ENCODE results near the gene SSR2.
A peak's percentile ranks its signal among the peaks of the same experiment; 100 is the strongest.

Gene SSR2

DNA sequence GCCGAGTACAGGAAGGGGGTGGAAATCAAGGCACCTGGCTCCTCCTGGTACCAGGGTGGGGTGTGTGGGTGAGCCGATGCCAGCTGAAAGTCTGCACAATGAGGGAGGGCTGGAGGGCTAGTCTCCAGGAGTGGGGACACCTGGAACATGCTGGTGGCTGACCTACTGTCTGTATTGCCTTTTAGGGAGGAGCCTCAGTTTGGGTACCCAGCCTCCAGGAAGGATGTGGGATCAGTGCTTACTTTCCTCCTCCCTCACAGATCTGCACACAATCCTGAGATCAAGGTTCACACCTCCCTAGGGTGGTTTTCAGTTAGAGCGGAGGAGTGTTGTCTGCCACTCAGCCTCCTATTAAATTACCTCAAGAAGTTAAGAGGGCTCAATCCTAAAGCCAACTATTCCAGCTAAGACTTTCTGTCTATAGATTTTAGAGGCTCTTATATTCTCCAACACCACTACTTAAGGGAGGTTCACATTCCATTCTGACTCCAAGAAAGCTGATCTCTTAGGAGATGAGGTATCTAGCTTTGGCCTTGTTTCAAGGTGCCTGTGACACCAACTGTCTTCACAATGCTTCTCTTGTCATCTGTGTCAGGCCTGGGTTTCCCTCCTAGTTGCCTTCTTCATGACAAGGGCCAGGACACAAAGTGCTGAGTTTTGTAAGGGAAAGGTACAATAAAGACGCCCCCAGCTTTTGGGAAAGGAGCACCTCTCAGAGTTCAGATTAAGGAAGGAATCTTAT lies 15.7 kb downstream of the SSR2 start:
- peaks cover 20% of the 10 kb centered on the region for H3K36me3 ChIP-seq (ENCODE audit: control insufficient read depth, insufficient read depth, low read length, severe bottlenecking)
- no peaks in the 10 kb centered on the region for H3K9me3 ChIP-seq (ENCODE audit: control insufficient read depth, low read length)
- H3K4me1 ChIP-seq (ENCODE audit: control insufficient read depth, insufficient read depth, low read length): peaks cover 19% of the 10 kb centered on the region
- no peaks in the 10 kb centered on the region for H3K27me3 ChIP-seq (replicated peaks; ENCODE audit: control insufficient read depth, insufficient read depth, low read length)
- DNase-seq (ENCODE audit: low read depth): no peak
- no peak overlapping the region for H3K4me3 ChIP-seq (ENCODE audit: low read length)
- H3K9ac ChIP-seq (ENCODE audit: low read length): no peak overlapping the region

DNA sequence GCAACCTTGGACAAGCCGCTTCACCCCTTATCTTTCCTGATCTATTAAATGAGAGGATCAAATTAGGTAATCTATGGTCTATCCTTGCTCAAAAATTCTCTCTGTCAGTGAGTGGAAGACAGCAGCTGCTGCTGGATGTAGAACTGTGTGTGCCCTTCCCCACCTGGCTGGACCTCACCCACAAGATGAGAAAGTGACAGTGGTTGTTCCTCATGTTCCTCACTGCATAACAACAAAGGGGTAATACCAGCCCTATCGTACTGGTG lies 16.9 kb downstream of the SSR2 start:
- DNase-seq (ENCODE audit: low read depth): no peak

DNA sequence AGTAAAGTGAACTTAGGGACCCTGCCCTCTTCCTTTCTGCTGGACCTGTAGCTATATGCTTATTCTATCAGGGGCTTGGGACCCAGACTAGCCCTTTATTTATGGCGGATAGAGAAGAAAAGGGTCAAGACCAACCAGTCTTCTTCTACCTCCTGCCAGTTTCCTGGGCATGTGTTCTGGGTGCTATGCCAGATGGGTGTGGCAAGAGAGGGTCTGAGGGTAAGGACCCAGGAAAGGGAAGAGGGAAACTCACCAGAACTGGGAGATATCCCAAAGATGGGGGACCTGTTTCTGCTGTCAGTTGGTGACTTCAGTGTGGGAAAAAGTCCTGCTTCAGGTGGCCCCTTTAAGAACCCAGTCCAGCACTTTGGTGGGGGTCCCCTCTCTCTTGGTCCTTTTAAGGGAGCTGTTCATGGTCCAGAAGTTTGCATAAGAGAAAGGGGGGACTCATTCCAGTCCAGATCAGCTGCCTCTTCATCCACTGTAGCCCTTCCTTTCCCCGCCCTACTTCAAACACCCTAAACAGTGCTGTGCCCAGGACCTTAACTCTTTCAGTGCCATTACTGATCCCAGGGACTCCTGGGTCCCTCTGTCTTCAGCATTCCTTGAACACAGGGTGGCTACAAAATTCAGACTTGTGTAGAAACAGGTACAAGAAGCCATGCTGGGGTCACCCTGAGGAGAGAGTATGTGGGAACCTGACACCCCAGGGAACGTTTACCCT lies 18.4 kb downstream of the SSR2 start:
- H3K36me3 ChIP-seq (ENCODE audit: control insufficient read depth, insufficient read depth, low read length, severe bottlenecking): peaks cover 4% of the 10 kb centered on the region
- no peak for DNase-seq (ENCODE audit: low read depth)
- H3K9me3 ChIP-seq (ENCODE audit: control insufficient read depth, low read length): no peaks in the 10 kb centered on the region
- peaks cover 19% of the 10 kb centered on the region for H3K4me1 ChIP-seq (ENCODE audit: control insufficient read depth, insufficient read depth, low read length)
- no peak overlapping the region for H3K4me3 ChIP-seq (ENCODE audit: low read length)
- no peak overlapping the region for H3K9ac ChIP-seq (ENCODE audit: low read length)
- no peaks in the 10 kb centered on the region for H3K27me3 ChIP-seq (replicated peaks; ENCODE audit: control insufficient read depth, insufficient read depth, low read length)

More for the DNA sequence above, 16.9 kb downstream of the SSR2 start:
- H3K9me3 ChIP-seq (ENCODE audit: control insufficient read depth, low read length): no peaks in the 10 kb centered on the region
- no peaks in the 10 kb centered on the region for H3K27me3 ChIP-seq (replicated peaks; ENCODE audit: control insufficient read depth, insufficient read depth, low read length)
- peaks cover 8% of the 10 kb centered on the region for H3K36me3 ChIP-seq (ENCODE audit: control insufficient read depth, insufficient read depth, low read length, severe bottlenecking)
- H3K4me1 ChIP-seq (ENCODE audit: control insufficient read depth, insufficient read depth, low read length): peaks cover 19% of the 10 kb centered on the region
- H3K4me3 ChIP-seq (ENCODE audit: low read length): no peak overlapping the region
- no peak overlapping the region for H3K9ac ChIP-seq (ENCODE audit: low read length)

DNA sequence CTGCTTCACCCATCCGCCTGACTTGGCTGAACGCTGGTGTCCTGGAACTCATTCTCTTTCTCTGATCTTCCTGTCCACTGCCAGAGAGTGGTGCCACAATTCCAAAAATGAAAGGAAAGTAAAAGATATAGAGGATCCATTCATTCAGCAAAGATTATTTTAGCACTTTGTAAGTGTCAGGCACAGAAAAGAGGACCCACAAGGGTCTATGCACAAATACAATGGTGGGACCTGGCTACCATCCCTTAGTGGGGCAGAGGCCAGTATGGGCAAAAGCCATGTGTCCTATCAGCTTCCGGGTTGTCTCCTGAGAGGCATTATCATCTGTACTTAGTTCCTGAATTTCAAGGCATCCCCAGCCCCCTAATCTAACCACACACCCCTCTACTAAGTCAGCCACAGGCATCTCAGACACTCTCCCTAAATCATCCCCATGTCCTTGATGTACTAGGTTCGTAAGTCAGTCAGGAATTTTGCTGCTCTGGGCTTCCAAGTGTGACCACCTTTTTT lies 19.0 kb downstream of the SSR2 start:
- Histone ChIP-seq H3K9ac (ENCODE audit: low read length) (peak overlapping the region; percentile 21), H3K9me3 (ENCODE audit: control insufficient read depth, low read length) (no peaks in the 10 kb centered on the region), H3K27me3 (replicated peaks; ENCODE audit: control insufficient read depth, insufficient read depth, low read length) (no peaks in the 10 kb centered on the region), H3K4me3 (ENCODE audit: low read length) (no peak overlapping the region), H3K36me3 (ENCODE audit: control insufficient read depth, insufficient read depth, low read length, severe bottlenecking) (peaks cover under 1% of the 10 kb centered on the region), H3K4me1 (ENCODE audit: control insufficient read depth, insufficient read depth, low read length) (peaks cover 19% of the 10 kb centered on the region)
- DNase-seq (ENCODE audit: low read depth): no peak

DNA sequence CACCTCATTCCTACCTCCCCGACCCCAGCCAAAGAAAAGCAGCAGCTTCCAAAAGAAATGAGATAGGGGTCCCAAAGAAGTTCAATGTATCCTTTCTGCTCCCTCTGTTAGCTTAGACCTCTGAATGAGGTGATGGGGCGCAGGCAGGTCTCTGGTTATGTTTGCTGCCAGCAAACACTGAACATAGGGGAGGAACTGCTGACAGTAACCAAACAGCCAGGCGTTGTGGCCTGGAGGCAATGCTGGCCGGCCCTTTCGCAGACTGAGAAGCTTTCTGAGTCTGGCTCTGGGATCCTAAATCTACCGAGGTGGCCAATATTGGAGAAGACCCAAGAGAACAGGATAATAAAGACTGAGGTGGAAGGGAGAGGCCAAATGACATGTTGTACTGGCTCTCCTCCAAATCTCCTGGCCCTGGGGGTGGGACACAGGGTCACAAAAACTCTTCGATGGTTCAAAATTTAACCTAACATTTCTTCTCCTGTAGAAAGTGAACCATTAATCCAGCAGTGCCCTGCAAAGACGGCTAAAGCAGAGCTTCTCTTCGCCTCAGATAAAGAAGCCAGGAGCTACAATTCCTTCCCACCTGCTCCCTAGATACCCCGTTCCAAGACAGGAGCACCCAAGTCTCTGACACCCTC lies 19.6 kb downstream of the SSR2 start:
- Histone ChIP-seq H3K4me1 (ENCODE audit: control insufficient read depth, insufficient read depth, low read length) (peaks cover 19% of the 10 kb centered on the region), H3K9ac (ENCODE audit: low read length) (peak overlapping the region; percentile 21), H3K4me3 (ENCODE audit: low read length) (no peak overlapping the region), H3K36me3 (ENCODE audit: control insufficient read depth, insufficient read depth, low read length, severe bottlenecking) (no peaks in the 10 kb centered on the region), H3K27me3 (replicated peaks; ENCODE audit: control insufficient read depth, insufficient read depth, low read length) (no peaks in the 10 kb centered on the region), H3K9me3 (ENCODE audit: control insufficient read depth, low read length) (no peaks in the 10 kb centered on the region)
- no peak for DNase-seq (ENCODE audit: low read depth)

DNA sequence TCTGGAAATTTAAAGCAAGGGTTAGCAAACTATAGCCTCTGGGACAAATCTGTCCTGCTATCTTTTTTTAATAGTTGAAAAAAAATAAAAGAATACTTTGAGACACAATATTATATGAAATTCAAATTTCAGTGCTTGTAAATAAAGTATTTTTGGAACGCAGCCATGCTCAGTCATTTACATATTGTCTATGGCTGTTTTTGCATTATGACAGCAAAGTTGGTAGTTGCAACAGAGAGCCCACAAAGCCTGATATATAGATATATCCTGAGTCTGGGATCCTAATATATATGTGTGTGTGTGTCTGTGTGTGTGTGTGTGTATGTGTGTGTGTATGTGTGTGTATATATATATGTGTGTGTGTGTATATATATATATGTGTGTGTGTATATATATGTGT lies 20.8 kb downstream of the SSR2 start:
- Histone ChIP-seq H3K9ac (ENCODE audit: low read length) (no peak overlapping the region), H3K4me1 (ENCODE audit: control insufficient read depth, insufficient read depth, low read length) (peaks cover 17% of the 10 kb centered on the region), H3K36me3 (ENCODE audit: control insufficient read depth, insufficient read depth, low read length, severe bottlenecking) (no peaks in the 10 kb centered on the region), H3K4me3 (ENCODE audit: low read length) (no peak overlapping the region), H3K9me3 (ENCODE audit: control insufficient read depth, low read length) (no peaks in the 10 kb centered on the region), H3K27me3 (replicated peaks; ENCODE audit: control insufficient read depth, insufficient read depth, low read length) (no peaks in the 10 kb centered on the region)
- no peak for DNase-seq (ENCODE audit: low read depth)

DNA sequence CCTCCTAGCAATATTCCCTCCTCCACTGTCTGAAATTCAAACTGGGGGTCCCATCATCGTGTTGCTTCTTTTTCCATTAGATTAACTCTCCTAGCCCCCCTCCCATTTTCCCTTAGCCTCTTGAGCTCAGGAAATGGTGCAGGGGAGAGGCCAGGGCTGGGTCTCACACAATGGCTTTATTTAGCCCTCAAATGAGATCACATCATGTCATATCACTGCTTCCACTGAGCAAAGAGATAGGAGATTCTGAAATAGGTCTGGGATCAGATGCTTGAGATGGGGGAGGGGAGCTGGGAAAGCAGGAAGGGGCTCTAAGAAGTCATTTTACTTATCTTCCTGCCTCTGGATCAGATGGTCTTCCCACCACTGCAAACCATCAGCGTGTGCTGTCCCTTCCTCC lies 24.6 kb downstream of the SSR2 start:
- Histone ChIP-seq H3K9ac (ENCODE audit: low read length) (no peak overlapping the region), H3K9me3 (ENCODE audit: control insufficient read depth, low read length) (no peaks in the 10 kb centered on the region), H3K27me3 (replicated peaks; ENCODE audit: control insufficient read depth, insufficient read depth, low read length) (peaks cover 6% of the 10 kb centered on the region), H3K4me3 (ENCODE audit: low read length) (no peak overlapping the region), H3K4me1 (ENCODE audit: control insufficient read depth, insufficient read depth, low read length) (peaks cover 8% of the 10 kb centered on the region), H3K36me3 (ENCODE audit: control insufficient read depth, insufficient read depth, low read length, severe bottlenecking) (no peaks in the 10 kb centered on the region)
- no peak for DNase-seq (ENCODE audit: low read depth)

DNA sequence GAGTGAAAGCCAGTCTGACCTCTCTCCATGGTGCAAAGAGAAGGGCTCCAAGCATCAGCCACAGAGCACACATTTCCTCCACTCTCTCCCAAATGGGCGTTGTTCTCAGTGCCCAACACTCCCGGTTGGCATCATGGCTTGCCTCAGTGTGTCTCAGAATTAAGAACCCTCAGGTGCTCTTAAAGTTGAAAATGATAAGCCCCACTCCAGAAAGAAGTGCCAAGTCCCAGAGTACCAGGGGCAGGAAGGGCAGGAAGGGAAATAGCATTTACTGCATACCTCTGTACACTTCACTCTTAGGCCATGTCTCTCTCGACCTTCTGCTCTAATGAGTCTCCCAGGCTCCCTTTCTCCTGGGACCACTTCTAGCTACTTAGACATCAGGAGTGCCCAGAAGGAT lies 27.2 kb downstream of the SSR2 start:
- H3K4me3 ChIP-seq (ENCODE audit: low read length): no peak overlapping the region
- no peak for DNase-seq (ENCODE audit: low read depth)
- peaks cover 14% of the 10 kb centered on the region for H3K4me1 ChIP-seq (ENCODE audit: control insufficient read depth, insufficient read depth, low read length)
- H3K36me3 ChIP-seq (ENCODE audit: control insufficient read depth, insufficient read depth, low read length, severe bottlenecking): no peaks in the 10 kb centered on the region
- peaks cover 6% of the 10 kb centered on the region for H3K27me3 ChIP-seq (replicated peaks; ENCODE audit: control insufficient read depth, insufficient read depth, low read length)
- H3K9me3 ChIP-seq (ENCODE audit: control insufficient read depth, low read length): no peaks in the 10 kb centered on the region
- H3K9ac ChIP-seq (ENCODE audit: low read length): no peak overlapping the region

DNA sequence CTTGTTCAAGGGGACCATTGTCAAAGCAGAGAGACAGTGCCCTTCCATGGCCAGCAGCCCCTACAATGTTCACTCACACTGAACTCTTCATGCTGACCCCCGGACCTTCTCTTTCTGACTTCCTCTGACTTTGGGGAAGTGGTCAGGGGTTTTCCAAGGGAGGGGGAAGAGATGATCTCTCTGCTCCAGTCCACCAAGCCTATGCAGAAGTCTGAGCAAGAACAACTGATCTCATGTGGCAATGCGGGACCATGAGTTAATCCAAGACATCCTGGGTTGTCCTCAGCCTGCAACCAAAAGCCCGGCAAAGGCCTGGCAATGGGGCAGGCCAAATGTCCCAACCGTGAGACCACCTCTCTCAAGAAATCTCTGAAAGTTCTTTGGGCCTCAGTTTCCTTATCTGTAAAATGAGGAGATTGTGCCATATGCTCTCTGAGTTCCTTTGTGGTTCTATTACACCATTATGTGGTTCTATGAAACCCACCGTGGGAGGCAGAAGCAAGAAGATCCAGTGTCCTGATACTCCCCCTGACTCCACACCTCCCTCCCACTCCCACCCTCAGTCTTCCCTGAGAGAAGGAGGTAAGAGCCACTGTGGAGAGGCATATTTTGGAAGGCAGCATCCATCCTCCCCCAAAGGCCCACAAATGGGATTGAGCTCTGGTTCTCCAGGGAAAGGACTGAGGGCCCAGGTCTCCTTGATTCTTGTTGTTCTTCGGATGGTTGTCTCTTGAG lies 30.6 kb downstream of the SSR2 start:
- H3K27me3 ChIP-seq (replicated peaks; ENCODE audit: control insufficient read depth, insufficient read depth, low read length): peaks cover 6% of the 10 kb centered on the region
- peaks cover 14% of the 10 kb centered on the region for H3K4me1 ChIP-seq (ENCODE audit: control insufficient read depth, insufficient read depth, low read length)
- DNase-seq (ENCODE audit: low read depth): no peak
- no peaks in the 10 kb centered on the region for H3K9me3 ChIP-seq (ENCODE audit: control insufficient read depth, low read length)
- no peak overlapping the region for H3K9ac ChIP-seq (ENCODE audit: low read length)
- no peaks in the 10 kb centered on the region for H3K36me3 ChIP-seq (ENCODE audit: control insufficient read depth, insufficient read depth, low read length, severe bottlenecking)
- H3K4me3 ChIP-seq (ENCODE audit: low read length): no peak overlapping the region

DNA sequence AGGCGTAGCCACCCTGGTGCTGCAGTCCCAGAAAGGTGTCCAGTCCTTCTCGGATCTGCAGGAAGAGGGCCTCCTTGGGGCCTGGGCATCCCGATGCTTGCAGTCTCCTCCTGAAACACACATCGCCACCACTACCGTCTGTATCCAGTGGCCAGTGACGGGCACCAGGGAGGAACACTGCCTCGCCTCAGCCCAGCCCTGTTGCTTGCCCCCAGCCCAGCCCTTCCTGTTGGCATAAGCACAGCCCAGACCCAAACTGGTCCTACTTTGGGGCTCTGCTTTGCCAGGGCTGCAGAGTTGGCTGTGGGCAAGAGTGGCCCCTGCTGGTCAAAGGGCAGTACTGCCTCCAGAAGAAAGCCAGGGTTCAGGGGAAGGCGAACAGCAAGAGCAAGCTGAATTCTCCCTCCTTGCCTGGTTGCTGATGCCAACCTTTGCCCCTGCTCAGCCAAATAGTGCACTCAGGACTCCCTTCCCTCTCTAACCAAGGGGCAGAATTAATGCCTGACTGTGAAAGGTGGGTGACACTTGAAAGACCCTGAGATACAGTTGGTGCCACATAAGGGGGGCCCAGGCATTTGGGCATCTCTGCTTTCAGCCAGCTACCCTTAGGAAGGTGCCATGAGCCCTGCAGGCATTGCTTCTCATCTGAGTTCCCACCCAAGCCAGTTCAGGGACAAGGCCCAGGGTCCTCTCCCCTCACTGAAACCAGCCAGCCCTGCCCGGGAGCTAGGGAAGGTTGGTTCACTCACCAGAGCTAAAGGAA lies 31.3 kb downstream of the SSR2 start:
- DNase-seq (ENCODE audit: low read depth): peak; percentile 88
- Histone ChIP-seq H3K4me1 (ENCODE audit: control insufficient read depth, insufficient read depth, low read length) (peaks cover 17% of the 10 kb centered on the region), H3K9ac (ENCODE audit: low read length) (peak overlapping the region; percentile 68), H3K4me3 (ENCODE audit: low read length) (peak overlapping the region; percentile 55), H3K9me3 (ENCODE audit: control insufficient read depth, low read length) (no peaks in the 10 kb centered on the region), H3K36me3 (ENCODE audit: control insufficient read depth, insufficient read depth, low read length, severe bottlenecking) (no peaks in the 10 kb centered on the region), H3K27me3 (replicated peaks; ENCODE audit: control insufficient read depth, insufficient read depth, low read length) (peaks cover 1% of the 10 kb centered on the region)
